Transverse colon (tissue), 4 donors: Measurements from ENCODE around the gene ATG7. TPM values are rescaled to one million over a fixed set of nuclear protein-coding genes. Genes with fewer than 3 reads are reported as not detected.

ENCODE experiments used
- DNase-seq: peaks from one replicate; pipeline ENCODE4 v3.0.0-alpha.2; 2019
- H3K27ac ChIP-seq, 4 donors: fragments of 200-600 bp; sonication (generic); 2 replicates each; pipeline ENCODE4 v1.5.1; 2016 to 2018; ENCODE audit warnings: inconsistent platforms in 4 of 4
- H3K27me3 ChIP-seq: fragments of 200-600 bp; sonication (generic); 2 replicates; pipeline ENCODE4 v1.5.1; 2017; ENCODE audit warnings: inconsistent platforms
- H3K36me3 ChIP-seq, 4 donors: fragments of 200-600 bp; sonication (generic); 2 replicates each; pipeline ENCODE4 v1.5.1; 2017 to 2019; ENCODE audit warnings: inconsistent platforms in 4 of 4
- H3K4me1 ChIP-seq, 4 donors: fragments of 200-600 bp; sonication (generic); 2 replicates each; pipeline ENCODE4 v1.5.1; 2017 to 2020; ENCODE audit warnings: inconsistent platforms in 4 of 4
- H3K4me3 ChIP-seq, 4 donors: fragments of 200-600 bp; sonication (generic); 1 replicate in 1 of 4; 2 replicates in 3 of 4; pipeline versions ENCODE4 v1.5.1 to v1.6.1; 2017 to 2019; ENCODE audit warnings: inconsistent platforms in 4 of 4
- H3K9me3 ChIP-seq, 2 donors: fragments of 200-600 bp; sonication (generic); 2 replicates each; pipeline ENCODE4 v1.5.1; 2017 to 2019; ENCODE audit warnings: inconsistent platforms in 2 of 2
- EP300 ChIP-seq: sonication (generic); formaldehyde crosslinking; IDR thresholded peaks from one replicate; pipeline ENCODE4 v1.6.1; 2017; ENCODE audit warnings: antibody characterized with exemption, low read depth
- POLR2A ChIP-seq: fragments of 450-650 bp; IDR thresholded peaks from one replicate; pipeline ENCODE4 v1.6.1; 2016; ENCODE audit warnings: antibody characterized with exemption, mild to moderate bottlenecking, moderate library complexity
- POLR2AphosphoS5 ChIP-seq, 3 donors: sonication (generic); formaldehyde crosslinking; IDR thresholded peaks; one replicate each; pipeline ENCODE4 v1.6.1; 2016; ENCODE audit warnings: antibody characterized with exemption in 3 of 3
- WGBS, 2 donors: methylation state at CpG; one replicate each; pipeline ENCODE4 v1.1.5; 2018; ENCODE audit warnings: low coverage in 1 of 2; 5-methylcytosine and 5-hydroxymethylcytosine counted together
- in situ Hi-C, 4 donors: fragments of 200-750 bp; cut with MboI; loops; one replicate each; pipeline versions ENCODE4 v1.15.0 to v1.15.1; 2017; ENCODE audit warnings: low sequenced_read_pairs in 3 of 4, low pct_ligation_motif_present in 1 of 4, low pct_unique_long_range_greater_than_20kb in 1 of 4
- intact Hi-C: fragments of 100-400 bp; cut with DNase I; formaldehyde crosslinking; loops from one replicate; pipeline ENCODE4 v1.15.1; 2023; ENCODE audit warnings: low total_unique reads
- total RNA-seq, 4 donors: library from RNA; depleted of rRNA; stranded (reverse); fragments of >200 nt; gene quantifications; one replicate each; pipeline ENCODE4 v1.1.0, GENCODE V29; 2016
- TF ChIP-seq, protein P1 (sequence below), 5 experiments: fragments of 200-600 bp in 3 of 5; fragments of 450-650 bp in 2 of 5; sonication (generic) in 3 of 5; IDR thresholded peaks; 1 replicate in 2 of 5; 2 replicates in 3 of 5; pipeline ENCODE4 v1.5.1; 2016 to 2017; ENCODE audit warnings: antibody characterized with exemption in 5 of 5, inconsistent platforms in 3 of 5, mild to moderate bottlenecking in 2 of 5, moderate library complexity in 1 of 5

The ATG7 gene
- total RNA-seq, 4 donors from 2014 or later, result 44.5 to 122 (median 75.0) TPM

DNA sequence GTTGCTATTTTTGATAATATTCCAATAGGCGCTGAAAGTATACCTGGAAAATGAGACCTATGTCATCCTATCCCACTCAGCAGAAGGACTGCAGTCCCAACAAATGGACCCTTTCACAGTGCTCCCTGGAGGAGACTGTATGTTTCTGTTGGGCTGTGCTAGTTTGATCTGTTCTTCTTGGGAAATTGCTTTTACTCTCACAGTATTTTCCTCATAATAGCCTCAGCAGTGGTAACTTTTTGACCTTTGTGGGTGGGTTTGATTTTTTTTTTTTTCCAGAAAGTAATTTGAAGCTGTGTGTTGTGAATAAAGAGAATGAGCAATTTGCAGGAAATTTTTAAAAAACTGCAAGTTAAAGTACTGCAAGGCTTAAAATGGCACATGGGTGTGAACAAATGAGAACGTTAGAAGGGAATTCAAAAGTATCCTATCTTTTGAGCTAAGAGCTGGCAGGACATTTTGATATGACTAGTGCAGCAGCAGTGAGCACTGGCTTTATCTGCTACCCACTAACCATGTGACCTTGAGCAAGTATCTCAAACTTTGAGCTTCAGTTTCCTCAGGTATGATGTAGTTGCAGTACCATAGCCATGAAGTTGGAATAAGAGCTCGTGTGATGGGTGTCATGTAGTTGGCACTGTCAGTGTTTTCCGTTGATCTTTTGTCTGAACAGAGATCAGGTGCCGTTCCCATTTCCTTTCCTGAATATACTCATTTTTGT lies 118.4 kb downstream of the ATG7 start:
- no peak for DNase-seq
- H3K27ac ChIP-seq, result peak overlapping the region; percentile 32 to 79 (median 47)

DNA sequence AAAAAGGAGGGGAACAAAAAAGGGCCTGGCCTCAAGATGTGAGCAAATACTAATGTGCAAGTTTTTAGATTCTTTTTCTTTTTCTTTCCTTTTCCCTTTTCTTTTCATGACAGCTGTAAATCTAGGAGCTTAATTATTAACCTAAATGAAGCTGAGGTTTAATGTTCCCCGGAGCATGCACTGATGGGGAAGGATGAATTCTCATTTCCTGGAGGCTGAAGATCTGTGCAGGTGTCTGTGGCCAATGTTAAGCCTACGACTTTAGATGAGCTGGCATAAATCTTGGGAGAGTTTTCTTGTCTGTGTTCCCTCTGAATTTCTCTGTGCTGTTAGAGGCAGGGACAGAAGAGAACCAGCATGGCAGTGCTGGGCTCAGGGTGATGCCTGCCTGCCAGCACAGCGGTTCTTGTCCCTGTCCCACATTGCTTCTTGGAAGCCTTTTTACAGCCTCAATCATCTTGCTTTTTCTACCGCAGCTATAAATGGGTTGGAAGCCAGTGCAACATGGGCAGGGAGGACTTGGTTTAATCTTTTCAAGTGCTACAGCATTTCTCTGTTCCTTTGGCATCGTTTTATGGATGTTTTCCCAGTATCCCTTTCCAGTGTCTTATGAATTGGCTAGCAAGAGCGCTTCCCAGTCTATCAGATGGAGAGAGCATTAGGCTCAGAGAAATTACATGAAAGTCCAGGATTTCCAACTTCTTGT lies 119.1 kb downstream of the ATG7 start:
- H3K4me3 ChIP-seq, result peak overlapping the region in 1 of 4 donors; percentile 27
- intact Hi-C loops, result no loop called here
- peak; percentile 12 for DNase-seq
- H3K9me3 ChIP-seq, result no peaks in the 10 kb centered on the region
- no peaks in the 10 kb centered on the region for H3K27me3 ChIP-seq
- in situ Hi-C loops, result loop anchor here in 2 of 4 donors (25.0 kb wide), 2 partner anchors 121 to 421 kb away; no protein-coding TSS in a partner anchor
- TF ChIP-seq, protein P1, sequence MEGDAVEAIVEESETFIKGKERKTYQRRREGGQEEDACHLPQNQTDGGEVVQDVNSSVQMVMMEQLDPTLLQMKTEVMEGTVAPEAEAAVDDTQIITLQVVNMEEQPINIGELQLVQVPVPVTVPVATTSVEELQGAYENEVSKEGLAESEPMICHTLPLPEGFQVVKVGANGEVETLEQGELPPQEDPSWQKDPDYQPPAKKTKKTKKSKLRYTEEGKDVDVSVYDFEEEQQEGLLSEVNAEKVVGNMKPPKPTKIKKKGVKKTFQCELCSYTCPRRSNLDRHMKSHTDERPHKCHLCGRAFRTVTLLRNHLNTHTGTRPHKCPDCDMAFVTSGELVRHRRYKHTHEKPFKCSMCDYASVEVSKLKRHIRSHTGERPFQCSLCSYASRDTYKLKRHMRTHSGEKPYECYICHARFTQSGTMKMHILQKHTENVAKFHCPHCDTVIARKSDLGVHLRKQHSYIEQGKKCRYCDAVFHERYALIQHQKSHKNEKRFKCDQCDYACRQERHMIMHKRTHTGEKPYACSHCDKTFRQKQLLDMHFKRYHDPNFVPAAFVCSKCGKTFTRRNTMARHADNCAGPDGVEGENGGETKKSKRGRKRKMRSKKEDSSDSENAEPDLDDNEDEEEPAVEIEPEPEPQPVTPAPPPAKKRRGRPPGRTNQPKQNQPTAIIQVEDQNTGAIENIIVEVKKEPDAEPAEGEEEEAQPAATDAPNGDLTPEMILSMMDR (IDR thresholded peaks at IDR 0.05), result no peak
- TF ChIP-seq POLR2A (no peak), POLR2AphosphoS5 (IDR thresholded peaks at IDR 0.05) (no peak), EP300 (no peak)
- H3K27ac ChIP-seq, result peak overlapping the region; percentile 44 to 79 (median 58)
- WGBS, 2 donors, result 41 to 48% methylated on average over 4 to 6 of the region's 6 CpGs
- H3K36me3 ChIP-seq, result no peaks in the 10 kb centered on the region
- H3K4me1 ChIP-seq, result peaks cover 18 to 52% (median 20%) of the 10 kb centered on the region in 4 donors

More for the DNA sequence above, 118.4 kb downstream of the ATG7 start:
- Histone ChIP-seq H3K9me3 (no peaks in the 10 kb centered on the region), H3K27me3 (no peaks in the 10 kb centered on the region), H3K36me3 (no peaks in the 10 kb centered on the region), H3K4me3 (peak overlapping the region in 1 of 4 donors; percentile 27), H3K4me1 (peaks cover 24 to 60% (median 27%) of the 10 kb centered on the region in 4 donors)
- 57 to 62% methylated on average over 4 to 5 of the region's 5 CpGs for WGBS, 2 donors
- TF ChIP-seq, protein P1 (IDR thresholded peaks at IDR 0.05), result no peak
- TF ChIP-seq POLR2A, result no peak
- no peak for TF ChIP-seq EP300
- intact Hi-C loops, result no loop called here
- in situ Hi-C loops, result loop anchor here in 2 of 4 donors (25.0 kb wide), 2 partner anchors 122 to 422 kb away; no protein-coding TSS in a partner anchor

DNA sequence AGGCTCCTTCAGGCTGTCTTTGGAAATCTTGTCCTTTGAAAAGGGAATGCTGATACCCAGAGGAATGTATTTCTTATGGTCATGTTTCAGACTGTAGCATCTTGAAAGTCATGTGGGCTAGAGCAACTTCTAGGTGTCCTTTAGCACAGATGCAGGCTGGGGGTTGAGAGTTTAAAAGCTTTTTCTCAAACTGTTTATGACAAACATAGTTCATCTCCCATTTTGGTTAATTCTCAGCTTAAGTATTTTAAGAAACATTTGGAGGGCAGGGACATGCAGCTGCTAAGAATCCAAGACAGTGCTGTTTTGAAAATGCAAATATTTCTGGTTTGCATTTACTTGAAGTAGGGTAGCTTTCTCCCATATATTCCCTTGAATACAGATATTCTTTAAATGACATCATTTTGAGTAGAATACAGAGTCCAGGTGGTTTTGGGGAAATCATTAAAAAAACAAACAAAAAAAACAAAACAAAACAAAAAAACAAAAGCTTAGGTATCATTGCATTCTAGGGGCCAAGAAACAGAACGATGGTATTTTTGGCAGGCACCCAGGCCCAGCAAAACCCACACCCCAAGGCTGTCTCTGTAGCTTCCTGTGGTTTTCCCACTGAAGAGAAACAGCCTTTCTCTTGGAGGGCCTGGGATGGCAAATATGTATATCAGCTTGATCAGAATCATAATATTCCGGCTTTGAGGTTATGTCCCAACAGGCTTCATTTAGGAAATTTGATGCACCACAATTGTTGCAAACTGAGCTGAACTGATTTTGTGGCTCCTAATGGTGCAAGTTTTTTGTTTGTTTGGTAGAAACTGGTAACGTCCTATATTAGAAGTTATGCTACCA lies 120.0 kb downstream of the ATG7 start:
- in situ Hi-C loops (loop anchor here in 2 of 4 donors (25.0 kb wide), 2 partner anchors 120 to 420 kb away; no protein-coding TSS in a partner anchor), intact Hi-C loops (no loop called here)
- Histone ChIP-seq H3K4me1 (peaks cover 14 to 43% (median 14%) of the 10 kb centered on the region in 4 donors), H3K27me3 (no peaks in the 10 kb centered on the region), H3K4me3 (no peak overlapping the region), H3K36me3 (no peaks in the 10 kb centered on the region), H3K27ac (peak overlapping the region; percentile 44 to 79 (median 58)), H3K9me3 (no peaks in the 10 kb centered on the region)
- 50% methylated on average over 1 to 3 of the region's 3 CpGs for WGBS, 2 donors
- DNase-seq, result no peak
- TF ChIP-seq POLR2AphosphoS5 (IDR thresholded peaks at IDR 0.05), result no peak
- TF ChIP-seq, protein P1 (IDR thresholded peaks at IDR 0.05), result no peak
- TF ChIP-seq POLR2A, result no peak
- TF ChIP-seq EP300, result no peak

DNA sequence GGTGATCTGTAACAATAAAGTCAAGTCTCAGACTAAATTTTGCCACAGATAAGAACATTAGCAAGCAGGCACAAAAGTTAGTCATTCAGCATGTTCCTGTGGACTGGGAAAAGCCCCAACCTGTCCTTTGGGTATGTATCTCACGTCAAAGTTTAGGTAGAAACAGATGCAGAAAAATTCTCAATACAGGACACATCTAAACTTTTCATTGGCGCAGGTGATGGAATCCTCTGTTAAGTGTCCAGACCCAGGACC lies 120.6 kb downstream of the ATG7 start:
- Histone ChIP-seq H3K4me3 (no peak overlapping the region), H3K27me3 (no peaks in the 10 kb centered on the region), H3K36me3 (no peaks in the 10 kb centered on the region), H3K9me3 (no peaks in the 10 kb centered on the region), H3K4me1 (peaks cover 14 to 41% (median 14%) of the 10 kb centered on the region in 4 donors), H3K27ac (no peak overlapping the region)
- intact Hi-C loops, result no loop called here
- in situ Hi-C loops, result loop anchor here in 2 of 4 donors (25.0 kb wide), 2 partner anchors 120 to 420 kb away; no protein-coding TSS in a partner anchor
- DNase-seq, result no peak
- WGBS, 2 donors, result 93 to 100% methylated on average over 1 to 2 of the region's 2 CpGs
- TF ChIP-seq POLR2A, result no peak
- TF ChIP-seq, protein P1 (IDR thresholded peaks at IDR 0.05), result no peak
- no peak for TF ChIP-seq POLR2AphosphoS5 (IDR thresholded peaks at IDR 0.05)
- no peak for TF ChIP-seq EP300
